ENCODE measurements around the gene COL18A1. TPM values are rescaled to one million over a fixed set of nuclear protein-coding genes. Genes with fewer than 3 reads are reported as not detected.

Gene COL18A1
- total RNA-seq, 1 donor from 2014 or later, result 61.1 TPM

- Mint-ChIP-seq H3K4me3 (ENCODE audit: unreplicated experiment) (no peak overlapping the region), H3K27ac (ENCODE audit: unreplicated experiment) (peak overlapping the region; percentile 20), H3K27me3 (ENCODE audit: unreplicated experiment) (peaks cover 2% of the 10 kb centered on the region), H3K36me3 (ENCODE audit: low read depth, unreplicated experiment) (no peaks in the 10 kb centered on the region), H3K9me3 (ENCODE audit: unreplicated experiment) (no peaks in the 10 kb centered on the region), H3K4me1 (ENCODE audit: unreplicated experiment) (no peaks in the 10 kb centered on the region)
- DNase-seq (ENCODE audit: low spot score), result no peak
- TF ChIP-seq CTCF (IDR thresholded peaks at IDR 0.05; ENCODE audit: unreplicated experiment), result no peak
Observed at GRCh38 chr21:45449658-45450422, 44.9 kb downstream of the COL18A1 start.

GRCh38 chr21:45450423-45451090, 45.6 kb downstream of the COL18A1 start:
- TF ChIP-seq CTCF (IDR thresholded peaks at IDR 0.05; ENCODE audit: unreplicated experiment), result no peak
- Mint-ChIP-seq H3K4me1 (ENCODE audit: unreplicated experiment) (no peaks in the 10 kb centered on the region), H3K9me3 (ENCODE audit: unreplicated experiment) (no peaks in the 10 kb centered on the region), H3K36me3 (ENCODE audit: low read depth, unreplicated experiment) (no peaks in the 10 kb centered on the region), H3K27ac (ENCODE audit: unreplicated experiment) (no peak overlapping the region), H3K4me3 (ENCODE audit: unreplicated experiment) (no peak overlapping the region), H3K27me3 (ENCODE audit: unreplicated experiment) (peaks cover 2% of the 10 kb centered on the region)
- DNase-seq (ENCODE audit: low spot score), result no peak

GRCh38 chr21:45451091-45451740, 46.3 kb downstream of the COL18A1 start:
- no peaks in the 10 kb centered on the region for H3K9me3 Mint-ChIP-seq (ENCODE audit: unreplicated experiment)
- H3K4me3 Mint-ChIP-seq (ENCODE audit: unreplicated experiment), result no peak overlapping the region
- H3K27ac Mint-ChIP-seq (ENCODE audit: unreplicated experiment), result no peak overlapping the region
- no peak for DNase-seq (ENCODE audit: low spot score)
- TF ChIP-seq CTCF (IDR thresholded peaks at IDR 0.05; ENCODE audit: unreplicated experiment), result no peak
- H3K4me1 Mint-ChIP-seq (ENCODE audit: unreplicated experiment), result no peaks in the 10 kb centered on the region
- H3K36me3 Mint-ChIP-seq (ENCODE audit: low read depth, unreplicated experiment), result no peaks in the 10 kb centered on the region
- H3K27me3 Mint-ChIP-seq (ENCODE audit: unreplicated experiment), result peaks cover 2% of the 10 kb centered on the region

- Mint-ChIP-seq H3K27ac (ENCODE audit: unreplicated experiment) (no peak overlapping the region), H3K9me3 (ENCODE audit: unreplicated experiment) (no peaks in the 10 kb centered on the region)
Observed at GRCh38 chr21:45451771-45452182, 46.8 kb downstream of the COL18A1 start.

More at GRCh38 chr21:45451771-45452182, 46.8 kb downstream of the COL18A1 start:
- TF ChIP-seq CTCF (IDR thresholded peaks at IDR 0.05; ENCODE audit: unreplicated experiment), result no peak
- DNase-seq (ENCODE audit: low spot score), result no peak
- Mint-ChIP-seq H3K4me3 (ENCODE audit: unreplicated experiment) (no peak overlapping the region), H3K36me3 (ENCODE audit: low read depth, unreplicated experiment) (no peaks in the 10 kb centered on the region), H3K27me3 (ENCODE audit: unreplicated experiment) (peaks cover 2% of the 10 kb centered on the region), H3K4me1 (ENCODE audit: unreplicated experiment) (no peaks in the 10 kb centered on the region)

All from endothelial cell (in vitro differentiated cells).